C1 segment of cervical spinal cord (tissue), 14 donors: ENCODE measurements around the gene SERPINE3.

Source experiments
- DNase-seq, 14 donors: peaks; one replicate each; lab custom pipeline; 2025; lab: John Stamatoyannopoulos, UW

The SERPINE3 gene

DNA sequence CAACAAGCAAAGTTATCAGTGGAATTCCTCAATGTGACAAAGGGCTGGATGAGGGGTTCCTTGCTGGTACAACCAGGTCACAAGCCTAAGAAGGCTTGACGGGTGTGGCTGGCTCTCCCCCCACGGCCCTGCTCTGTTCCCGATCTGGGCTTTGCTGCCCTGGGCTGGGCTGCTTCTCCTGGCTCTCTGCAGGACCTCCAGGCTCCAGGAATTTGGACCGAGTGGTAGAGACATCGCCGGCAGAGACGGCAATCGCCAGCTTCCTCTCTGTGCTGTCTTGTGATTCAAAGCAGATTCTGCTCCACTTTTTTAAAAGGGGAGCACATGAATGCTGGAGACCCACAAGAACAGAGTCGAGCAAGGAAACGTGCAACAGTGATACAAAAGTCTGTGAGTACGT lies at the start of gene SERPINE3:
Gene SERPINE3 (plus strand): TSS at position 338 of the 400 bp plus-strand sequence. CDS start 1,401 bp downstream, outside the sequence.
- DNase-seq, result no peak

GRCh38 chr13:51291341-51291740 lies 48.1 kb upstream of the SERPINE3 start:
- DNase-seq, result no peak

DNA sequence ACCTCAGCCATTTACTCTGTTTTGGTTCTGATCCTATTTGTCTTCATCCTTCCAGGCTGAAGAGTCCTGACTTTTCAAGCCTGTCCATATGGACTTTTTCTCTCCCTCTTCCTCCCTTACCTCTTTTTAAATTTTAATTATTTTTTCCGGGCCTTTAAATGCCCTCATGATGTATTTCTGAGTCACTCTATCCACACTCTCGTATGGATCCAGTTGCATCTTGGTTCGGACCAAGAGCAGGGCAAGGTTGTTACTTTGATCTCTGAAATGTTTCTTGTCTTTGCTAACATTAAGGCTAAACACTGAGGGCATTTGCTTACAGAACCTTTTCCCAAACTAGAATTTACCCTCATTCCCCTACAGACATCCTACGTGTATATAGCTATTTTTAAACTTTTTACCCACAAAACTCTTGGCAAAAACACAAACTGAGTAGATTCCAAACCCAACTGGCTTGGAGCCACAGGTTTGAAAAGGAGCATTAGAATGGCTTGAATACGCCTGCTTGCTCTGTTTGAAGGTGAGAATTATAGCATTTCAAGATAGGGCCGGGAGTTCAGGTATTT lies 47.4 kb upstream of the SERPINE3 start:
- DNase-seq, result no peak

- DNase-seq, result no peak
These were observed 41.9 kb upstream of the SERPINE3 start for GRCh38 chr13:51297556-51297955.

GRCh38 chr13:51298812-51299211 lies 40.7 kb upstream of the SERPINE3 start:
- DNase-seq, result no peak

- DNase-seq, result no peak
These were observed 36.4 kb upstream of the SERPINE3 start for GRCh38 chr13:51303063-51303552.

GRCh38 chr13:51303882-51304281 lies 35.6 kb upstream of the SERPINE3 start:
- DNase-seq, result no peak

- no peak for DNase-seq
These were observed 34.1 kb upstream of the SERPINE3 start for GRCh38 chr13:51305271-51305967.

- no peak for DNase-seq
These were observed 30.7 kb upstream of the SERPINE3 start for GRCh38 chr13:51308781-51309180.

GRCh38 chr13:51311231-51311630 lies 28.3 kb upstream of the SERPINE3 start:
- DNase-seq, result no peak

GRCh38 chr13:51311957-51312520 lies 27.5 kb upstream of the SERPINE3 start:
- peak in 4 of 14 donors; percentile 4 to 10 (median 5) for DNase-seq

DNA sequence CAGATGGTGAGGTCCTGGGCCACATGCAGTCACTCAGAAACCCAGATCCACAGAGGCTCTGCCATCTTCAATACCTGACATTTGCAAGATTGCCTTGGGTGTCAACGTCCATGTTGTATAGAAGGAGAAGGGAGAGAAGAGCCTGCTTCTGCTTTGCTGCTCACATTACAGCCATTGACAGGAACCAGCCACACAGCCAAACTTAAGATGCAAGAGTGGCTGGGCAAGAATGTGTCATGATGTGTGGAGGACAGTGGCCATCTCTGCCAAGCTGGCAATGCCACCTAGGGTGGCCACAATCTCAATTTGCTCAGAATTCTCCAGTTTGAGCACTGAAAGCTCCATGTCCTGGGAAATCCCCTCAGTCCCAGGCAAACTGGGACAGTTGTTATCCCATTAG lies 25.9 kb upstream of the SERPINE3 start:
- no peak for DNase-seq

GRCh38 chr13:51317262-51317661 lies 22.2 kb upstream of the SERPINE3 start:
- no peak for DNase-seq

DNA sequence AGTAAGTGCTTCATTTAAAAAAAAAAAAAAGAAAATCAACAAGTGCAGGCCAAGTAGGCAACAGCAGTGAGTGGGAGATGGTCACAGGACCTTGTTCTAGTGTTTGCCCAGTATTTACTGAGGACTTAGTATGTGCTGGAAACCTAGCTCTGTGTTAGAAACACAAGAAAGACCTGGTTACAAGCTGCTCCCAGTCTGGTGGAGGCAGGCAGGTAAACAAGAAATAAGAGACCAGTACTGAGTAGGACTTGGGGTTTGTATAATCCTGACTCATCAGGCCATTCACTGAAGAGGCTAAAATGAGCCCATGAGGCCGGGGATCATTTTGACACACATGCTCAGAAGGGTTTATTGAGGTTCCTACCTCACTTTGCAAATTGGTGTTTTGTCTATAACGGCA lies 21.5 kb upstream of the SERPINE3 start:
- DNase-seq, result no peak

- DNase-seq, result no peak
These were observed 20.6 kb upstream of the SERPINE3 start for GRCh38 chr13:51318876-51319275.

DNA sequence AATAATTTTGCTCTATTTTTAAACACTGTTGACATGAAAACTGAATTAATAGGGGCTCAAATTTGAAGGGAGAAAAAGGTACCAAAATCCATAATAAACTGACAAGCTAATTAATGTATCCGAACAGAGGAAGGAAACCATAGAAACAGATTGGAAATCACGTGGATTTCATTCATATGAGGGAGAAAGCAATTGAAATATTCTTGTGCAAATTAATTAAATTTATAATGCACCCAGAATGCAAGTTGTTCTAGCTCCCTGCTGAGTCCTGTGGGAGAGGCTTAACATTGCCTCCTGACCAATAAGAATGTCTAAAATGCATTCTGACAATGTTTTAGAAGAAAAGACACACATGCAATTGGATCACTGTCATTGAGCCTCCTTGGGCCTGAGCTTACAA lies 17.7 kb upstream of the SERPINE3 start:
- no peak for DNase-seq

- DNase-seq, result no peak
These were observed 16.7 kb upstream of the SERPINE3 start for GRCh38 chr13:51322826-51323225.

- no peak for DNase-seq
These were observed 15.5 kb upstream of the SERPINE3 start for GRCh38 chr13:51323824-51324511.

GRCh38 chr13:51324714-51325420 lies 14.6 kb upstream of the SERPINE3 start:
- peak in 7 of 14 donors; percentile 7 to 52 (median 40) for DNase-seq

DNA sequence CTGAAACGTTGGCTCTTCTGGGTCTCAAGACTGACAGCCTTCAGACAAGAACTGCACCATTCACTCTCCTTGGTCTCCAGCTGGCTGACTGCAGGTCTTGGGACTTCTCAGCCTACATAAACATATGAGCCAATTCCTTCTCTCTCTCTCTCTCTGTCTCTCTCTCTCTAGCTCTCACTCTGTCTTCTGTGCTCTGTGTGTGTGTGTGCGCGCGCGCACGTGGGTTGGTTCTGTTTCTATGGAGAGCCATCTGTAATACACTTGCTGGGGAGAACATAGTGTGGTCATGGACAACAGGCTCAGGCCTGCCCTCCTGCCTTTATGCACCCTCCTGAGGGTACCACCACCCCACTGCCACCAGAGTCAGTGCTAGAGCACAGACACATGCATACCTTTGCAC lies 13.7 kb upstream of the SERPINE3 start:
- DNase-seq, result no peak

DNA sequence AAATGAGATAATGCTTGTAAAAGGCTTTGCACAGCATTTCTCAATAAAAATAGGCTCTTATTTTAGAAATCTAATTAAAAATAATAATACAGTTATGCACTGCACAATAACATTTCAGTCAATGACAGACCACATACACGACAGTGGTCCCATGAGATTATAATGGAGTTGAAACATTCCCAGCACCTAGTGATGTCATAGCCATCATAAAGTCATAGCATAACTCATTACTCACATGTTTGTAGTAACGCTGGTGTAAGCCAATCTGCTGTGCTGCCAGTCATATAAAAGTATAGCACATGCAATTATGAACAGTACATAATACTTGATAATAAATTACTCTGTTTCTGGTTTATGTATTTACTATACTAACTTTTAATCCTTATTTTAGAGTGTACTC lies 12.7 kb upstream of the SERPINE3 start:
- no peak for DNase-seq

DNA sequence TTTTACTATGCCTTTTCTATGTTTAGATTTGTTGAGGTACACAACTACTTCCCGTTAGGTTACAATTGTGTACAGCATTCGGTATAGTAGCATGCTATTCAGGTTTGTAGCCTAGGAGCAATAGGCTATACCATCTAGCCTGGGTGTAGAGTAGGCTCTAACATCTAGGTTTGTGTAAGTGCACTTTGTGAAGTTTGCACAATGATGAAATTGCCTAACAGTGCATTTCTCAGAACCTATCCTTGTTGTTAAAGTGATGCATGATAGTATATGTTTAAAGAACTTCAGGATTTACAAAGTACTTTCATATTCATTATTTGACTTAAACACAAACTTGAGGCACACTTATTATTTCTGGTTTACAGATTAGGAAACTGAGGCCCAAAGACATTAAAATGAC lies 11.5 kb upstream of the SERPINE3 start:
- DNase-seq, result no peak
